Breast epithelium (tissue), 4 donors: ENCODE data around the gene RINT1. TPM values are rescaled to one million over a fixed set of nuclear protein-coding genes. Genes with fewer than 3 reads are reported as not detected.

Experiments used
- DNase-seq, 2 donors: peaks; one replicate each; pipeline ENCODE4 v3.0.0-alpha.2; 2019; ENCODE audit warnings: low spot score in 2 of 2
- H3K27ac ChIP-seq, 2 donors: fragments of 200-600 bp; sonication (generic) in 1 of 2; one replicate each; pipeline ENCODE4 v1.5.1; 2016 to 2019; ENCODE audit warnings: mild to moderate bottlenecking in 1 of 2
- H3K27me3 ChIP-seq, 2 donors: fragments of 200-600 bp; sonication (generic) in 1 of 2; one replicate each; pipeline versions ENCODE4 v1.5.1 to v1.6.0; 2017 to 2019; ENCODE audit warnings: control low read depth in 1 of 2, mild to moderate bottlenecking in 1 of 2
- H3K36me3 ChIP-seq: fragments of 200-600 bp; one replicate; pipeline ENCODE4 v1.5.1; 2019
- H3K4me1 ChIP-seq, 2 donors: fragments of 200-600 bp; sonication (generic); one replicate each; pipeline ENCODE4 v1.5.1; 2016 to 2019; ENCODE audit warnings: control low read depth in 1 of 2
- H3K4me3 ChIP-seq, 3 donors: fragments of 200-600 bp; sonication (generic); 1 replicate in 2 of 3; 2 replicates in 1 of 3; pipeline ENCODE4 v1.5.1; 2016 to 2019; ENCODE audit warnings: mild to moderate bottlenecking in 3 of 3, moderate library complexity in 2 of 3
- H3K9me3 ChIP-seq, 2 donors: fragments of 200-600 bp; sonication (generic) in 1 of 2; one replicate each; pipeline ENCODE4 v1.5.1; 2016 to 2019; ENCODE audit warnings: control low read depth in 1 of 2
- POLR2A ChIP-seq: fragments of 450-650 bp; IDR thresholded peaks from one replicate; pipeline ENCODE4 v1.6.1; 2016; ENCODE audit warnings: antibody characterized with exemption, mild to moderate bottlenecking, moderate library complexity
- POLR2AphosphoS5 ChIP-seq, 3 donors: sonication (generic); formaldehyde crosslinking; IDR thresholded peaks; one replicate each; pipeline ENCODE4 v1.6.1; 2017; ENCODE audit warnings: antibody characterized with exemption in 3 of 3
- intact Hi-C: fragments of 100-400 bp; cut with DNase I; formaldehyde crosslinking; loops from one replicate; pipeline ENCODE4 v1.15.1; 2023; ENCODE audit warnings: low total_unique reads
- total RNA-seq, 3 donors: library from RNA; depleted of rRNA; stranded (reverse); fragments of >200 nt; gene quantifications; one replicate each; pipeline ENCODE4 v1.1.0, GENCODE V29; 2016
- TF ChIP-seq, protein P1 (sequence below), 3 donors: fragments of 450-650 bp; IDR thresholded peaks; one replicate each; pipeline ENCODE4 v1.5.1; 2016 to 2017; ENCODE audit warnings: antibody characterized with exemption in 3 of 3, mild to moderate bottlenecking in 3 of 3, moderate library complexity in 3 of 3

Gene RINT1
- total RNA-seq, 3 donors from 2014 or later, result 15.7 to 19.9 (median 17.7) TPM

DNA sequence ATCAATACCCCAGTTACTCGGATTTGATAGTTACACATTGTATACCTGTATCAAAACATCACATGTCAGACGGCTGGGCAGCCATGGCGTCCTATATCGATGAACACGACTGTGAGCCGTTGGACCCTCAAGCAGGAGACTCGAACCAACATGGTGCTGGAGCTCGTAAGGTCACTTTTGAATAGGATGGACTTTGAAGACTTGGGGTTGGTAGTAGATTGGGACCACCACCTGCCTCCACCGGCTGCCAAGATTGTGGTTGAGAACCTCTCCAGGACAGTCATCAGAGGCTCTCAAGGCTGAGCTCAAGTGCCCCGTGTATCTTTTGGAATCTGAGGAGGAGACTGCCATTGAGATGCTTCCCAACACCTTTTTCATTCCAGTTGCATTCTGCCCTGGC, 1.9 kb upstream of the RINT1 start:
- Histone ChIP-seq H3K27ac (no peak overlapping the region), H3K27me3 (no peaks in the 10 kb centered on the region), H3K4me3 (no peak overlapping the region), H3K4me1 (peaks cover 4 to 9% of the 10 kb centered on the region in 2 donors), H3K9me3 (no peaks in the 10 kb centered on the region), H3K36me3 (no peaks in the 10 kb centered on the region)
- TF ChIP-seq POLR2A, result no peak
- TF ChIP-seq POLR2AphosphoS5 (IDR thresholded peaks at IDR 0.05), result no peak
- TF ChIP-seq, protein P1, sequence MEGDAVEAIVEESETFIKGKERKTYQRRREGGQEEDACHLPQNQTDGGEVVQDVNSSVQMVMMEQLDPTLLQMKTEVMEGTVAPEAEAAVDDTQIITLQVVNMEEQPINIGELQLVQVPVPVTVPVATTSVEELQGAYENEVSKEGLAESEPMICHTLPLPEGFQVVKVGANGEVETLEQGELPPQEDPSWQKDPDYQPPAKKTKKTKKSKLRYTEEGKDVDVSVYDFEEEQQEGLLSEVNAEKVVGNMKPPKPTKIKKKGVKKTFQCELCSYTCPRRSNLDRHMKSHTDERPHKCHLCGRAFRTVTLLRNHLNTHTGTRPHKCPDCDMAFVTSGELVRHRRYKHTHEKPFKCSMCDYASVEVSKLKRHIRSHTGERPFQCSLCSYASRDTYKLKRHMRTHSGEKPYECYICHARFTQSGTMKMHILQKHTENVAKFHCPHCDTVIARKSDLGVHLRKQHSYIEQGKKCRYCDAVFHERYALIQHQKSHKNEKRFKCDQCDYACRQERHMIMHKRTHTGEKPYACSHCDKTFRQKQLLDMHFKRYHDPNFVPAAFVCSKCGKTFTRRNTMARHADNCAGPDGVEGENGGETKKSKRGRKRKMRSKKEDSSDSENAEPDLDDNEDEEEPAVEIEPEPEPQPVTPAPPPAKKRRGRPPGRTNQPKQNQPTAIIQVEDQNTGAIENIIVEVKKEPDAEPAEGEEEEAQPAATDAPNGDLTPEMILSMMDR (IDR thresholded peaks at IDR 0.05), result no peak
- DNase-seq, result no peak
- intact Hi-C loops, result no loop called here

DNA sequence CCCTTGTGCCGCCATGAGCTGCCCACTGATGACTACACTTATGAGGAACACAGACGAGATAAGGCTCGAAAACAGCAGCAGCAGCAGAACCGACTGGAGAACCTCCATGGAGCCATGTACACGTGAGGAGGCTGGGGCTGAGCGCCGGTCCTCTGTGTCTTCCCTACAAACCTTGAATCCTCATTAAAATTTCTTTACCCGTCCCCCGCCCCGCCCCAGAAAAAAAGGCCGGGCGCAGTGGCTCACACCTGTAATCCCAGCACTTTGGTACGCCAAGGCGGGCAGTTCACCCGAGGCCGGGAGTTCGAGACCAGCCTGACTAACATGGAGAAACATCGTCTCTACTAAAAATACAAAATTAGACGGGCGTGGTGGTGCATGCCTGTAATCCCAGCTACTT, 1.5 kb upstream of the RINT1 start:
- Histone ChIP-seq H3K4me1 (peaks cover 4 to 9% of the 10 kb centered on the region in 2 donors), H3K27ac (no peak overlapping the region), H3K9me3 (no peaks in the 10 kb centered on the region), H3K27me3 (no peaks in the 10 kb centered on the region), H3K4me3 (no peak overlapping the region), H3K36me3 (no peaks in the 10 kb centered on the region)
- DNase-seq, result no peak
- intact Hi-C loops, result no loop called here
- TF ChIP-seq, protein P1 (IDR thresholded peaks at IDR 0.05), result no peak
- no peak for TF ChIP-seq POLR2A
- no peak for TF ChIP-seq POLR2AphosphoS5 (IDR thresholded peaks at IDR 0.05)

DNA sequence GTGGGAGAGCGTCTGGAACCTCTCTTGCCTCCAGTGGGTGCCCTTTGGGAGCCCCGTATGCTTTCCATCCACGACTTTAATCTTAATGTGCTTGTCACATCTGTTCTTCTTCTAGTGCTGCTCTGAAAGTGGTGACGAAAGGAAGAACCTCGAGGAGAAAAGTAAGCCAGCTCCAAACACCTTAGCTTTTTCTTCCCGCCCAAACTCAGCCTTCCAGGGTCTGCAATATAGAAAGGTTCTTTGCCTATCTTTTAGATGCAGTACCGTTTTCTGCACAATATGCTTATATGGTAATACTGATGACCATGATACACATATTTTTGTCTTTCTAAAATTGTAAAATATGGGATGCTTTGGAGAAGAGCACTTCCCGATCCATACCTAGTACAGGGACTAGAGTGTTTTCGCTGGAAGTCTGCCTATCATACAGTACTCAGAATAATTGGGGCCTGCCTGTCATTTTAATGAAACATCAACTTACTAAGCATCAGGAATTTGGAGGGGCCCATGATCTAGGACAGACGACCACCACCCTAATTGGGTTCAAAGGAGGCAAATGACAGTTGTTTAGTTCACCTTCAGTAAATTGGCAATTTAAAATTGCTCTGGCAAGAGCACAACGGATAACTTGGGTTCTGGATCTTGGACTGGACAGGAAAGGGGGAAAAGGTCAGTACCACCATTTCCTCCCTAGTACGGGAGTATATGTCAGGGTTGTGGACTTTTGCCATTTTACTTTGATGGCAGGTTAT, 884 bp downstream of the RINT1 start:
- Histone ChIP-seq H3K4me3 (peak overlapping the region; percentile 82 to 98 (median 93)), H3K27me3 (no peaks in the 10 kb centered on the region), H3K4me1 (peaks cover 4 to 9% of the 10 kb centered on the region in 2 donors), H3K9me3 (no peaks in the 10 kb centered on the region), H3K36me3 (no peaks in the 10 kb centered on the region), H3K27ac (peak overlapping the region; percentile 88 to 89)
- no peak for DNase-seq
- intact Hi-C loops, result no loop called here
- no peak for TF ChIP-seq POLR2A
- TF ChIP-seq, protein P1 (IDR thresholded peaks at IDR 0.05), result no peak
- no peak for TF ChIP-seq POLR2AphosphoS5 (IDR thresholded peaks at IDR 0.05)

DNA sequence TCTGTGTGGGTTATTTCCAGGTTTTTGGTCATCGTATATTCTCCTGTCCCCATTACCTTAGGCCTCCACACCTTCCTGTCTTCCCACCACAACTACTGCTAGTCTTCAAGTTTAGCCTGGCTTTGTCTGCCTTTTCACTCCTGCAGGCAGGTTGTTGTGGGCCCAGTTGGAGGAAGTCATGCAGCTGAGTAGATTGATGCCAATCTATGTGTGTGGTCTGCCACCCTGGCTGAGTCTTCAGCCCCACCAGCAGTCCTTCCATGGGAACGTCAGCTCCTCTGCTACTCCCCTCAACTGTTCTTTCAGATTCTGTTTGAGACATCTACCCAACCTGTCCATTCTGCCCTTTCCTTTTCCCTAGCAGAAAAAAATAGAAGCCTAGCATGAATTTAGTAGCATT, 6.3 kb downstream of the RINT1 start:
- Histone ChIP-seq H3K4me1 (peaks cover under 1 to 3% of the 10 kb centered on the region in 2 donors), H3K27ac (no peak overlapping the region), H3K27me3 (no peaks in the 10 kb centered on the region), H3K36me3 (no peaks in the 10 kb centered on the region), H3K9me3 (no peaks in the 10 kb centered on the region), H3K4me3 (no peak overlapping the region)
- no peak for DNase-seq
- TF ChIP-seq POLR2AphosphoS5 (IDR thresholded peaks at IDR 0.05), result no peak
- TF ChIP-seq, protein P1 (IDR thresholded peaks at IDR 0.05), result no peak
- no peak for TF ChIP-seq POLR2A
- intact Hi-C loops, result no loop called here

DNA sequence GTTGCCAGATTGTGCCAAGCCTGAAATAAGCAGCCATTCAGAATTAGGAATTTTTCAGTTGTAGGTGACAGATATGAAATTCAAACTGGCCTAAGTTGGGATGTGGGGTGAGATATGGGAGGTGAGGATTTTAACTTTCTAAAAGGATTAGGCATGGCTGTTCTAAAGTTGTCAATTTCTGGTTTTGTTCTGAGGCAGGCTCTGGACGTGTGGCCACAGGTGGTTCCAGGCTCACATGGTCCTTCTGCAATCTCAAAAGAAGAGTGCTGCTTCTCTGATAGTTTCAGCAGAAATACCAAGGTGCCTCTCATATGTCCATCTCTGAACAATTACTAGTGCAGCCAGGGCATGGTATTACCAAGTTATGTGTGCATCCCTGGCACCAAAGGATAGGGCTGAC, 27.9 kb downstream of the RINT1 start:
- Histone ChIP-seq H3K36me3 (peaks cover 5% of the 10 kb centered on the region), H3K9me3 (no peaks in the 10 kb centered on the region), H3K27me3 (no peaks in the 10 kb centered on the region), H3K4me1 (no peaks in the 10 kb centered on the region), H3K27ac (no peak overlapping the region), H3K4me3 (no peak overlapping the region)
- TF ChIP-seq POLR2A (no peak), POLR2AphosphoS5 (IDR thresholded peaks at IDR 0.05) (no peak)
- TF ChIP-seq, protein P1 (IDR thresholded peaks at IDR 0.05), result no peak
- DNase-seq, result no peak
- intact Hi-C loops, result no loop called here
